A549 (cell line): ENCODE measurements around the gene AIF1. TPM values are rescaled to one million over a fixed set of nuclear protein-coding genes. Genes with fewer than 3 reads are reported as not detected.

Source experiments
- ATAC-seq, 2 experiments: fragments of 200-7000 bp in 1 of 2; fragments of >200 bp in 1 of 2; cut with Nextera tagmentation in 1 of 2; cut with Tn5 transposase in 1 of 2; 3 replicates each; pipeline versions ENCODE4 v1.8.0 to v1.9.1; 2018 to 2020; ENCODE audit warnings: mild to moderate bottlenecking in 1 of 2, moderate library complexity in 1 of 2
- CTCF ChIA-PET: fragments of 300-600 bp; sonication (Branson Sonifier 250); formaldehyde crosslinking; extraction: SDS; loops from one replicate; lab custom pipeline; 2021; ENCODE audit warnings: antibody characterized with exemption, inconsistent platforms; lab: Yijun Ruan, JAX
- POLR2A ChIA-PET: fragments of 350-600 bp; formaldehyde crosslinking; extraction: SDS; loops from one replicate; lab custom pipeline; 2021; ENCODE audit warnings: antibody characterized with exemption, inconsistent platforms; lab: Yijun Ruan, JAX
- DNase-seq, 2 experiments: peaks; one replicate each; pipeline versions ENCODE4 v3.0.0 to v3.0.0-alpha.2; 2011 to 2016; ENCODE audit warnings: low read depth in 1 of 2, low spot score in 1 of 2
- FAIRE-seq: peaks from 2 replicates; lab custom pipeline; 2011; peaks lifted over from hg19 to GRCh38; lab: Jason Lieb, UNC
- H3K27ac ChIP-seq, 2 experiments: fragments of >200 bp; sonication (Bioruptor Twin); formaldehyde crosslinking; 3 replicates each; pipeline ENCODE4 v1.5.1; 2016 to 2017
- H3K4me1 ChIP-seq: fragments of >200 bp; sonication (Bioruptor Twin); formaldehyde crosslinking; 3 replicates; pipeline ENCODE4 v1.6.1; 2016
- H3K4me2 ChIP-seq: fragments of >200 bp; sonication (Bioruptor Twin); formaldehyde crosslinking; 3 replicates; pipeline ENCODE4 v1.6.1; 2016
- H3K4me3 ChIP-seq: fragments of >200 bp; sonication (Bioruptor Twin); formaldehyde crosslinking; 3 replicates; pipeline ENCODE4 v1.5.1; 2016
- H3K9me3 ChIP-seq: fragments of >200 bp; sonication (Bioruptor Twin); formaldehyde crosslinking; 3 replicates; pipeline ENCODE4 v1.6.1; 2016
- BHLHE40 ChIP-seq: IDR thresholded peaks from 2 replicates; pipeline ENCODE4 v1.6.1; 2012; ENCODE audit warnings: low read depth, low read length, inconsistent platforms
- CBX8 ChIP-seq: fragments of 200-600 bp; sonication (generic); IDR thresholded peaks from 2 replicates; pipeline ENCODE4 v1.6.1; 2016
- CEBPB ChIP-seq, 2 experiments: fragments of >200 bp in 1 of 2; sonication (Bioruptor Twin) in 1 of 2; formaldehyde crosslinking in 1 of 2; IDR thresholded peaks; 2 replicates each; pipeline ENCODE4 v1.6.1; 2012 to 2016
- CTCF ChIP-seq: fragments of >200 bp; sonication (Bioruptor Twin); formaldehyde crosslinking; IDR thresholded peaks from 3 replicates; pipeline ENCODE4 v1.5.1; 2016
- EHF ChIP-seq: fragments of 250-450 bp; sonication (Bioruptor Pico); IDR thresholded peaks from 2 replicates; pipeline ENCODE4 v1.5.0; 2020; ENCODE audit warnings: mild to moderate bottlenecking
- ELK1 ChIP-seq: fragments of 150-350 bp; IDR thresholded peaks from 2 replicates; pipeline ENCODE4 v1.6.1; 2014; ENCODE audit warnings: low read depth, mild to moderate bottlenecking, low read length
- ESRRA ChIP-seq: fragments of 150-350 bp; IDR thresholded peaks from 2 replicates; pipeline ENCODE4 v1.6.1; 2014; ENCODE audit warnings: mild to moderate bottlenecking, low read length, borderline replicate concordance
- GATA3 ChIP-seq: IDR thresholded peaks from 2 replicates; pipeline ENCODE4 v1.6.1; 2012; ENCODE audit warnings: borderline replicate concordance
- HEYL ChIP-seq: fragments of 250-450 bp; sonication (Bioruptor Pico); IDR thresholded peaks from 2 replicates; pipeline ENCODE4 v1.8.0; 2021; ENCODE audit warnings: mild to moderate bottlenecking, moderate library complexity
- HMGXB4 ChIP-seq: fragments of 250-450 bp; sonication (Bioruptor Pico); IDR thresholded peaks from 2 replicates; pipeline ENCODE4 v1.5.0; 2021; ENCODE audit warnings: mild to moderate bottlenecking, moderate library complexity, borderline replicate concordance
- HOXB13 ChIP-seq: fragments of 250-450 bp; sonication (Bioruptor Pico); IDR thresholded peaks from 2 replicates; pipeline ENCODE4 v1.5.0; 2020; ENCODE audit warnings: low read depth, mild to moderate bottlenecking, moderate library complexity
- JUNB ChIP-seq: fragments of >200 bp; sonication (Bioruptor Twin); formaldehyde crosslinking; IDR thresholded peaks from 2 replicates; pipeline ENCODE4 v1.6.1; 2016
- KDM1A ChIP-seq: fragments of 200-600 bp; sonication (generic); IDR thresholded peaks from 2 replicates; pipeline ENCODE4 v1.6.1; 2016; ENCODE audit warnings: low read depth, mild to moderate bottlenecking
- KDM5A ChIP-seq: fragments of 200-600 bp; sonication (generic); IDR thresholded peaks from 2 replicates; pipeline ENCODE4 v1.6.1; 2016; ENCODE audit warnings: antibody characterized with exemption, mild to moderate bottlenecking
- MAFK ChIP-seq: fragments of 450-650 bp; IDR thresholded peaks from 2 replicates; pipeline ENCODE4 v1.6.1; 2014; ENCODE audit not compliant: partially characterized antibody
- MAZ ChIP-seq: fragments of 150-350 bp; IDR thresholded peaks from 2 replicates; pipeline ENCODE4 v1.6.1; 2014; ENCODE audit warnings: antibody characterized with exemption, low read depth, low read length, borderline replicate concordance
- RFX5 ChIP-seq: fragments of 450-650 bp; IDR thresholded peaks from 2 replicates; pipeline ENCODE4 v1.7.1; 2014; ENCODE audit warnings: antibody characterized with exemption, mild to moderate bottlenecking, moderate library complexity
- ZFP36 ChIP-seq: fragments of 450-650 bp; IDR thresholded peaks from 2 replicates; pipeline ENCODE4 v1.6.1; 2014; ENCODE audit warnings: borderline replicate concordance; ENCODE audit not compliant: partially characterized antibody
- ZNF302 ChIP-seq: fragments of 250-450 bp; sonication (Bioruptor Pico); IDR thresholded peaks from 2 replicates; pipeline ENCODE4 v1.9.0; 2021; ENCODE audit warnings: inconsistent platforms, mild to moderate bottlenecking, moderate library complexity
- ZSCAN20 ChIP-seq: fragments of 250-450 bp; sonication (Bioruptor Pico); IDR thresholded peaks from 2 replicates; pipeline ENCODE4 v1.8.0; 2022; ENCODE audit warnings: mild to moderate bottlenecking, moderate library complexity
- WGBS: methylation state at CpG from one replicate; pipeline ENCODE4 v1.1.6; 2017; ENCODE audit errors: missing lambda C conversion rate; 5-methylcytosine and 5-hydroxymethylcytosine counted together
- polyA plus RNA-seq, 4 experiments: library from polyadenylated mRNA; depleted of rRNA in 3 of 4; stranded (reverse); fragments of >200 nt; fragmentation: RNase III in 1 of 4; extraction: RNeasy Plus Mini Kit Qiagen cat#74134 plus additional on column Dnase treatment in 1 of 4; gene quantifications; 2 replicates in 3 of 4; 3 replicates in 1 of 4; pipeline ENCODE4 v1.2.3, GENCODE V29; 2011 to 2017

AIF1 gene
- polyA plus RNA-seq, 2 of the 4 experiments (the other 2 are of a cell fraction): not detected

GRCh38 chr6:31640612-31641011 lies 25.6 kb downstream of the AIF1 start:
- POLR2A ChIA-PET: no interaction called here
- Histone ChIP-seq H3K9me3 (no peaks in the 10 kb centered on the region), H3K4me3 (no peak overlapping the region), H3K4me2 (no peak overlapping the region), H3K4me1 (no peaks in the 10 kb centered on the region), H3K27ac (no peak overlapping the region)
- TF ChIP-seq MAFK (no peak), RFX5 (no peak), HMGXB4 (CRISPR knock-in tag) (no peak), KDM5A (no peak), JUNB (no peak), KDM1A (no peak), ZFP36 (no peak), HEYL (no peak), CBX8 (no peak)
- 98% methylated on average over 5 of the region's 6 CpGs for WGBS
- no peak for FAIRE-seq
- no peak for DNase-seq
- ATAC-seq: no peak
- CTCF ChIA-PET: interaction anchor here (0.6 to 1.8 kb wide), 2 partner anchors 22 to 42 kb away, joined by 3 to 6 read pairs; no protein-coding TSS in a partner anchor

- no peak overlapping the region for H3K4me2 ChIP-seq
- TF ChIP-seq EHF (no peak), ELK1 (no peak), CEBPB (IDR thresholded peaks at IDR 0.05) (no peak), MAZ (no peak), ZFP36 (no peak), ZNF302 (no peak), HOXB13 (CRISPR knock-in tag) (no peak), ESRRA (no peak), BHLHE40 (no peak)
- TF ChIP-seq, all 56 proteins: peak for 0
- no peak for FAIRE-seq
- WGBS: 100% methylated on average over 4 of the region's 4 CpGs
- POLR2A ChIA-PET: no interaction called here
- H3K27ac ChIP-seq: no peak overlapping the region
- no peaks in the 10 kb centered on the region for H3K4me1 ChIP-seq
- no peak overlapping the region for H3K4me3 ChIP-seq
- DNase-seq: no peak
- ATAC-seq: no peak
- no peaks in the 10 kb centered on the region for H3K9me3 ChIP-seq
- CTCF ChIA-PET: no interaction called here
Observed at GRCh38 chr6:31641370-31641769, 26.3 kb downstream of the AIF1 start.

- FAIRE-seq (no peak), DNase-seq (no peak), ATAC-seq (no peak)
- H3K27ac ChIP-seq: no peak overlapping the region
- H3K4me3 ChIP-seq: no peak overlapping the region
- TF ChIP-seq ZSCAN20 (CRISPR knock-in tag) (no peak), GATA3 (no peak), MAZ (no peak), CTCF (no peak)
- H3K9me3 ChIP-seq: no peaks in the 10 kb centered on the region
- 96% methylated on average over 6 of the region's 6 CpGs for WGBS
- ChIA-PET CTCF (interaction anchor here (1.0 kb wide), 1 partner anchor 10 kb away, joined by 5 read pairs; the partner anchor contains the start of gene BAG6), POLR2A (interaction anchor here (1.5 kb wide), 1 partner anchor 9 kb away, joined by 4 read pairs; no protein-coding TSS in a partner anchor)
- no peaks in the 10 kb centered on the region for H3K4me1 ChIP-seq
- H3K4me2 ChIP-seq: no peak overlapping the region
Observed at GRCh38 chr6:31642798-31643570, 27.9 kb downstream of the AIF1 start.
